ENCODE measurements around the gene CEP170B. TPM values are rescaled to one million over a fixed set of nuclear protein-coding genes. Genes with fewer than 3 reads are reported as not detected.

CEP170B gene
- total and polyA plus RNA-seq, 9 of the 15 experiments (the other 6 are each of a cell fraction or from before 2014, with no cell fraction given) = 0.01 to 10.2 (median 2.2) TPM

GRCh38 chr14:104882325-104882973, 17.4 kb downstream of the CEP170B start:
- Histone ChIP-seq H3K79me2 (ENCODE audit: control insufficient read depth, insufficient read depth, low read length) (no peaks in the 10 kb centered on the region), H3K4me3 (no peak overlapping the region), H3K36me3 (ENCODE audit: control insufficient read depth, insufficient read depth, low read length) (peaks cover 5% of the 10 kb centered on the region; the same call in 2 of the 3 replicates), H3K27me3 (ENCODE audit: control insufficient read depth in 2 of 2, insufficient read depth in 2 of 2, low read length in 2 of 2) (no peaks in the 10 kb centered on the region), H4K20me1 (replicated peaks; ENCODE audit: control insufficient read depth, insufficient read depth, low read length) (no peaks in the 10 kb centered on the region), H2AFZ (ENCODE audit: low read depth, low read length) (no peak overlapping the region), H3K9me3 (replicated peaks; ENCODE audit: control insufficient read depth, insufficient read depth, low read depth, low read length) (no peaks in the 10 kb centered on the region), H3K9me1 (ENCODE audit: control insufficient read depth, insufficient read depth, low read length) (no peaks in the 10 kb centered on the region), H3K4me1 (replicated peaks in 1 of 2; ENCODE audit: control insufficient read depth in 2 of 2, insufficient read depth in 2 of 2, low read length in 2 of 2) (peaks cover 0 to 37% of the 10 kb centered on the region in 2 experiments; a peak in 2 of 5 replicates), H3K4me2 (ENCODE audit: insufficient read depth, low read length) (no peak overlapping the region), H3K9ac (ENCODE audit: insufficient read depth in 1 of 2, low read depth in 2 of 2, low read length in 2 of 2) (no peak overlapping the region), H3K27ac (ENCODE audit: extremely low read depth, low read depth, low read length) (no peak overlapping the region)
- ATAC-seq (peak; percentile 98), FAIRE-seq (peak; percentile 35), DNase-seq (ENCODE audit: extremely low read depth in 1 of 4, low spot score in 3 of 4) (peak; percentile 67 to 79 (median 72))
- no TSS peak for BruUV-seq (replicated peaks)
- ChIA-PET POLR2A (no interaction called here), CTCF (ENCODE audit: low intra/inter-chr PET ratio) (no interaction called here)
- intact Hi-C loops (cut with micrococcal nuclease) (no loop called here), in situ Hi-C loops (cut with MboI) (no loop called here)
- WGBS (ENCODE audit: insufficient coverage, low coverage, missing lambda C conversion rate) = 49% methylated on average over 10 of the region's 13 CpGs
- no peak for TF ChIP-seq HBP1 (CRISPR knock-in tag; IDR thresholded peaks at IDR 0.05)
- TF ChIP-seq MTA1 (IDR thresholded peaks at IDR 0.05; ENCODE audit: borderline replicate concordance) = no peak
- no peak for TF ChIP-seq POLR2AphosphoS5 (IDR thresholded peaks at IDR 0.05; ENCODE audit: control insufficient read depth, insufficient read depth, low read depth, low read length)
- no peak for TF ChIP-seq NR0B1 (IDR thresholded peaks at IDR 0.05; ENCODE audit: partially characterized antibody)
- 0 out of 2 replicates have a peak, but pooled peaks have one; percentile 13 for TF ChIP-seq VEZF1 (CRISPR knock-in tag; IDR thresholded peaks at IDR 0.05)
- TF ChIP-seq PHB2 (IDR thresholded peaks at IDR 0.05; ENCODE audit: low read depth) = no peak
- peak; percentile 36 for TF ChIP-seq POLR2G (IDR thresholded peaks at IDR 0.05; ENCODE audit: low read depth, low read length)
- no peak for TF ChIP-seq ZNF280B (CRISPR knock-in tag; IDR thresholded peaks at IDR 0.05)
- TF ChIP-seq HMGXB4 (CRISPR knock-in tag; IDR thresholded peaks at IDR 0.05) = no peak
- TF ChIP-seq NFIC (IDR thresholded peaks at IDR 0.05) = no peak
- no peak for TF ChIP-seq ZNF639 (CRISPR knock-in tag; conservative IDR thresholded peaks at IDR 0.05 in 1 of 2, IDR thresholded peaks at IDR 0.05 in 1 of 2)

Measured in K562 (cell line).